Bronchial epithelial cell (primary cell): ENCODE results near the gene CEL. TPM values are rescaled to one million over a fixed set of nuclear protein-coding genes. Genes with fewer than 3 reads are reported as not detected.

ENCODE experiments used
- DNase-seq: peaks from one replicate; pipeline ENCODE4 v3.0.0-alpha.2; 2010; ENCODE audit warnings: low read depth
- FAIRE-seq: peaks from 2 replicates; lab custom pipeline; 2011; peaks lifted over from hg19 to GRCh38; lab: Jason Lieb, UNC
- H3K27me3 ChIP-seq: 2 replicates; pipeline ENCODE4 v1.5.1; 2011; ENCODE audit warnings: low read length; ENCODE audit not compliant: control insufficient read depth, insufficient read depth
- H3K36me3 ChIP-seq: 2 replicates; pipeline ENCODE4 v1.5.1; 2011; ENCODE audit warnings: low read length; ENCODE audit not compliant: control insufficient read depth, insufficient read depth
- H3K4me3 ChIP-seq: 2 replicates; pipeline ENCODE4 v1.5.1; 2011; ENCODE audit warnings: mild to moderate bottlenecking, low read depth, low read length, control low read depth
- total RNA-seq: library from RNA; depleted of rRNA; stranded (reverse); fragments of >200 nt; gene quantifications from 2 replicates; pipeline ENCODE4 v1.2.1, GENCODE V29; 2014
- TF ChIP-seq, protein P1 (sequence below): IDR thresholded peaks from 2 replicates; pipeline ENCODE4 v1.5.1; 2011; ENCODE audit warnings: mild to moderate bottlenecking, moderate library complexity, low read length, control low read depth, inconsistent platforms; ENCODE audit not compliant: insufficient read depth, severe bottlenecking

The CEL gene
- total RNA-seq, 1 donor from 2014 or later, result 0.53 TPM

- TF ChIP-seq, protein P1, sequence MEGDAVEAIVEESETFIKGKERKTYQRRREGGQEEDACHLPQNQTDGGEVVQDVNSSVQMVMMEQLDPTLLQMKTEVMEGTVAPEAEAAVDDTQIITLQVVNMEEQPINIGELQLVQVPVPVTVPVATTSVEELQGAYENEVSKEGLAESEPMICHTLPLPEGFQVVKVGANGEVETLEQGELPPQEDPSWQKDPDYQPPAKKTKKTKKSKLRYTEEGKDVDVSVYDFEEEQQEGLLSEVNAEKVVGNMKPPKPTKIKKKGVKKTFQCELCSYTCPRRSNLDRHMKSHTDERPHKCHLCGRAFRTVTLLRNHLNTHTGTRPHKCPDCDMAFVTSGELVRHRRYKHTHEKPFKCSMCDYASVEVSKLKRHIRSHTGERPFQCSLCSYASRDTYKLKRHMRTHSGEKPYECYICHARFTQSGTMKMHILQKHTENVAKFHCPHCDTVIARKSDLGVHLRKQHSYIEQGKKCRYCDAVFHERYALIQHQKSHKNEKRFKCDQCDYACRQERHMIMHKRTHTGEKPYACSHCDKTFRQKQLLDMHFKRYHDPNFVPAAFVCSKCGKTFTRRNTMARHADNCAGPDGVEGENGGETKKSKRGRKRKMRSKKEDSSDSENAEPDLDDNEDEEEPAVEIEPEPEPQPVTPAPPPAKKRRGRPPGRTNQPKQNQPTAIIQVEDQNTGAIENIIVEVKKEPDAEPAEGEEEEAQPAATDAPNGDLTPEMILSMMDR, result no peak
- DNase-seq, result no peak
- Histone ChIP-seq H3K4me3 (no peak overlapping the region), H3K27me3 (no peaks in the 10 kb centered on the region), H3K36me3 (peaks cover 20% of the 10 kb centered on the region)
- FAIRE-seq, result no peak
Measured at GRCh38 chr9:133094842-133095393, 33.1 kb downstream of the CEL start.

GRCh38 chr9:133098104-133098754 lies 36.4 kb downstream of the CEL start:
- Histone ChIP-seq H3K27me3 (no peaks in the 10 kb centered on the region), H3K4me3 (no peak overlapping the region), H3K36me3 (peaks cover 47% of the 10 kb centered on the region)
- DNase-seq (no peak), FAIRE-seq (no peak)
- TF ChIP-seq, protein P1, result no peak

DNA sequence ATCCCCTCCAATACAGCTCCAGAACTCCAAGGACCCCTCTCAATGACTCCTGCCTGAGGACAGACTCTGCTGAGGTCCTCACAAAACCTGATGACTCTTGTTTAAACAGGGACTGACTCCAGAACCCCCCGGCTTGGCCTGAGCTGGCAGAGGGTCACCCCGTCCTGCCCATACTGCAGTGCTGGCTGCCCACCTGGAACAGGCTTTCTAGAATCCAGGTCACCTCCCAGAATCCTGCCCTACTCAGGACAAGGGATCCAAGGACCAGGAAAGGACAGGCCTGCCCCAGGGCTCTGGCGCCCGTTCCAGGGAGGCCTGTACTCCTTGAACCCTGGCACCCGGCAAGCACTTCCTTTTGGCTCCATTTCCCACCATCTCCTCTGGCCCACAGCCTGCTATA lies 37.1 kb downstream of the CEL start:
- peaks cover 50% of the 10 kb centered on the region for H3K36me3 ChIP-seq
- TF ChIP-seq, protein P1, result no peak

GRCh38 chr9:133099726-133100505 lies 38.1 kb downstream of the CEL start:
- Histone ChIP-seq H3K36me3 (peaks cover 53% of the 10 kb centered on the region), H3K4me3 (no peak overlapping the region), H3K27me3 (no peaks in the 10 kb centered on the region)
- no peak for DNase-seq
- TF ChIP-seq, protein P1, result no peak
- no peak for FAIRE-seq

More for the DNA sequence above, 37.1 kb downstream of the CEL start:
- FAIRE-seq (no peak), DNase-seq (no peak)
- H3K27me3 ChIP-seq, result no peaks in the 10 kb centered on the region
- no peak overlapping the region for H3K4me3 ChIP-seq

DNA sequence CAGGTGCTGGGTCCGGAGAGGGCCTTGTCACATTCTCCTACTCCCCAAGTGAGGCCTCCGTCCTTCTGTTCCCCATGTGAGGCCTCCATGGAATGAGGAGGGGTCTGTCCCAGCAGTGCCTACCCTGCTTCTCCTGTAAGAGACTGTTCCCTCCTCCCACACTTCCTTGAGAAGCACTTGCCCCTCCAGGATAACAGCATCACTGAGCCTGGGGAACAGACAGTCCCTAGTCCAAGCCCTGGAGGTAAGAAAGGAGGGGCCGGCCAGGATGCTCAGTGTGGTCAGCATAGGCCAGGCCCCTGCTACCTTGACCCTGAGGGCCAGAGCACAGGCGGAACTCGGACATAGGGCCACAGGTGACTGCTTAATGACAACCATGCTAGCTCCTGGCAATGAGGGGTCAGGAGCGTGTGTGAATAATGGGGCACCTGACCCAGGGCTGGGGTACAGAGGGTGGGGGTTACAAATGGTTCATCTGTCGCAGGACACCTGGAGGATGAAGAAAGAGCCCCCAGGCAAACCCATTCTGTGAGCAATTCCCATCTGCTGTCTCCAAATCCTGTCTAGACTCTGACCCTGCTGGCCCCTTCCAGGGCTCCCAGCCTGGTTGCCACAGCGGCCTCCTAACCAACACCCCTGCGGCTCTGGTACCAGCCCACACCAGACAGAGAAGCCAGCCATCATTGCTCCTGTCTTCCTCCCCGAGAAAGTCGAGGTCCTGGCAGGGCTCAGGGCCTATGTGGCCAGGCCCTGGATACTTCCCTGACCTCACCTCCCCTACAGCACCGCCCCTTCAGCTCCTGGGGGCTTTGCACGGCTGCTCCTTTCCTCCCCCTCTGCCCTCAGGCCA lies 39.0 kb downstream of the CEL start:
- FAIRE-seq, result no peak
- DNase-seq, result no peak
- Histone ChIP-seq H3K36me3 (peaks cover 59% of the 10 kb centered on the region), H3K4me3 (no peak overlapping the region), H3K27me3 (no peaks in the 10 kb centered on the region)
- TF ChIP-seq, protein P1, result no peak
